WTC11 (cell line): ENCODE measurements around the gene GHR. TPM values are rescaled to one million over a fixed set of nuclear protein-coding genes. Genes with fewer than 3 reads are reported as not detected.

Experiments used
- ATAC-seq: fragments of 200-7000 bp; cut with Tn5 transposase; 2 replicates; pipeline ENCODE4 v1.10.0; 2021; ENCODE audit warnings: mild to moderate bottlenecking, moderate library complexity
- CTCF ChIA-PET: fragments of 300-600 bp; sonication (Branson Sonifier 250); formaldehyde crosslinking; loops from one replicate; lab custom pipeline; 2021; ENCODE audit warnings: antibody characterized with exemption; lab: Charles Lee
- POLR2A ChIA-PET: fragments of 350-600 bp; sonication (Branson Sonifier 250); formaldehyde crosslinking; loops from one replicate; lab custom pipeline; 2021; ENCODE audit warnings: antibody characterized with exemption; lab: Charles Lee
- DNase-seq: peaks from one replicate; pipeline ENCODE4 v3.0.0; 2021; ENCODE audit warnings: low spot score
- H3K27ac Mint-ChIP-seq: 2 replicates; pipeline ENCODE4 v1.8.0; 2021; ENCODE audit warnings: mixed read lengths
- H3K27me3 Mint-ChIP-seq: 2 replicates; pipeline ENCODE4 v1.8.0; 2021; ENCODE audit warnings: low read depth, mild to moderate bottlenecking, moderate library complexity, mixed read lengths
- H3K36me3 Mint-ChIP-seq: 2 replicates; pipeline ENCODE4 v1.8.0; 2021; ENCODE audit warnings: mixed read lengths
- H3K4me1 Mint-ChIP-seq: 2 replicates; pipeline ENCODE4 v1.8.0; 2022; ENCODE audit warnings: mixed read lengths
- H3K4me3 Mint-ChIP-seq: 2 replicates; pipeline ENCODE4 v1.8.0; 2021; ENCODE audit warnings: mild to moderate bottlenecking, moderate library complexity, mixed read lengths
- H3K9me3 Mint-ChIP-seq: 2 replicates; pipeline ENCODE4 v1.8.0; 2021; ENCODE audit warnings: mixed read lengths
- ATF6 ChIP-seq: sonication (generic); formaldehyde crosslinking; IDR thresholded peaks from 2 replicates; pipeline ENCODE4 v1.8.1; 2023; ENCODE audit warnings: mild to moderate bottlenecking, missing genetic modification reagents
- FOXP1 ChIP-seq: sonication (generic); formaldehyde crosslinking; IDR thresholded peaks from 2 replicates; pipeline ENCODE4 v1.8.0; 2022; ENCODE audit warnings: missing genetic modification reagents, mild to moderate bottlenecking, moderate library complexity, borderline replicate concordance
- IRF2 ChIP-seq: sonication (generic); formaldehyde crosslinking; IDR thresholded peaks from 2 replicates; pipeline ENCODE4 v1.8.0; 2022; ENCODE audit warnings: low read depth, missing genetic modification reagents, borderline replicate concordance
- KAT7 ChIP-seq: sonication (generic); formaldehyde crosslinking; IDR thresholded peaks from 2 replicates; pipeline ENCODE4 v1.8.1; 2023; ENCODE audit warnings: missing genetic modification reagents, mild to moderate bottlenecking, borderline replicate concordance
- OVOL2 ChIP-seq: fragments of 250-450 bp; sonication (Bioruptor Pico); IDR thresholded peaks from 2 replicates; pipeline ENCODE4 v1.9.0; 2021; ENCODE audit warnings: mild to moderate bottlenecking, borderline replicate concordance
- PREB ChIP-seq: sonication (generic); formaldehyde crosslinking; IDR thresholded peaks from 2 replicates; pipeline ENCODE4 v1.8.1; 2022; ENCODE audit warnings: mild to moderate bottlenecking, missing genetic modification reagents, moderate library complexity, borderline replicate concordance
- PRRX2 ChIP-seq: fragments of 250-450 bp; sonication (Bioruptor Pico); IDR thresholded peaks from 2 replicates; pipeline ENCODE4 v1.8.0; 2021; ENCODE audit warnings: mild to moderate bottlenecking
- RORB ChIP-seq: fragments of 250-450 bp; sonication (Bioruptor Pico); IDR thresholded peaks from 2 replicates; pipeline ENCODE4 v1.9.0; 2021; ENCODE audit warnings: mild to moderate bottlenecking
- SP1 ChIP-seq: sonication (generic); formaldehyde crosslinking; conservative IDR thresholded peaks from 2 replicates; pipeline ENCODE4 v1.8.1; 2022; ENCODE audit warnings: missing genetic modification reagents
- TP53 ChIP-seq: sonication (generic); formaldehyde crosslinking; IDR thresholded peaks from 2 replicates; pipeline ENCODE4 v1.8.1; 2023; ENCODE audit warnings: mild to moderate bottlenecking, missing genetic modification reagents
- ZBTB21 ChIP-seq: sonication (generic); formaldehyde crosslinking; IDR thresholded peaks from 2 replicates; pipeline ENCODE4 v1.8.1; 2023; ENCODE audit warnings: mild to moderate bottlenecking, missing genetic modification reagents, borderline replicate concordance
- ZNF423 ChIP-seq: fragments of 250-450 bp; sonication (Bioruptor Pico); IDR thresholded peaks from 2 replicates; pipeline ENCODE4 v2.1.2; 2022; ENCODE audit warnings: mild to moderate bottlenecking, moderate library complexity
- ZSCAN18 ChIP-seq: fragments of 250-450 bp; sonication (Bioruptor Pico); IDR thresholded peaks from 2 replicates; pipeline ENCODE4 v2.1.2; 2022; ENCODE audit warnings: mild to moderate bottlenecking, moderate library complexity
- total RNA-seq: library from RNA; stranded (reverse); gene quantifications from 3 replicates; pipeline ENCODE4 v1.2.3, GENCODE V29; 2021

GHR gene
- total RNA-seq, 1 experiment from 2014 or later: 0.57 TPM

- H3K9me3 Mint-ChIP-seq: peaks cover 5% of the 10 kb centered on the region
- ATAC-seq: no peak
- CTCF ChIA-PET: no interaction called here
Measured at GRCh38 chr5:42462083-42462482, 38.8 kb downstream of the GHR start.

GRCh38 chr5:42467572-42467971 lies 44.3 kb downstream of the GHR start:
- no peak for TF ChIP-seq RORB
- no peak for TF ChIP-seq PRRX2 (CRISPR knock-in tag)
- TF ChIP-seq ZNF423 (CRISPR knock-in tag): no peak
- TF ChIP-seq ZSCAN18: no peak
- Mint-ChIP-seq H3K9me3 (peaks cover 5% of the 10 kb centered on the region), H3K27ac (no peak overlapping the region), H3K4me3 (no peak overlapping the region), H3K27me3 (no peaks in the 10 kb centered on the region), H3K36me3 (no peaks in the 10 kb centered on the region), H3K4me1 (no peaks in the 10 kb centered on the region)
- ChIA-PET POLR2A (no interaction called here), CTCF (no interaction called here)
- ATAC-seq (no peak), DNase-seq (no peak)

More at GRCh38 chr5:42462083-42462482, 38.8 kb downstream of the GHR start:
- no peak for DNase-seq
- Mint-ChIP-seq H3K36me3 (no peaks in the 10 kb centered on the region), H3K27ac (no peak overlapping the region), H3K27me3 (no peaks in the 10 kb centered on the region), H3K4me1 (no peaks in the 10 kb centered on the region), H3K4me3 (no peak overlapping the region)
- POLR2A ChIA-PET: no interaction called here
- TF ChIP-seq KAT7 (CRISPR knock-in tag) (no peak), OVOL2 (CRISPR knock-in tag) (no peak), PRRX2 (CRISPR knock-in tag) (no peak), SP1 (CRISPR knock-in tag) (no peak), IRF2 (no peak)

- Mint-ChIP-seq H3K9me3 (peaks cover 5% of the 10 kb centered on the region), H3K27ac (no peak overlapping the region)
- POLR2A ChIA-PET: no interaction called here
- ATAC-seq: no peak
- TF ChIP-seq ATF6 (CRISPR knock-in tag) (no peak), FOXP1 (no peak), ZBTB21 (CRISPR knock-in tag) (no peak)
- TF ChIP-seq, all 79 proteins: peak for 0
- Mint-ChIP-seq H3K27me3 (no peaks in the 10 kb centered on the region), H3K4me3 (no peak overlapping the region), H3K4me1 (no peaks in the 10 kb centered on the region), H3K36me3 (no peaks in the 10 kb centered on the region)
- CTCF ChIA-PET: interaction anchor here (0.9 kb wide), 1 partner anchor 45 kb away, joined by 4 read pairs; the partner anchor contains the start of gene GHR
- DNase-seq: no peak
Measured at GRCh38 chr5:42467981-42468524, 44.8 kb downstream of the GHR start.

GRCh38 chr5:42483472-42484154 lies 60.4 kb downstream of the GHR start:
- no peak for ATAC-seq
- Mint-ChIP-seq H3K27me3 (peaks cover 3% of the 10 kb centered on the region), H3K4me3 (no peak overlapping the region), H3K4me1 (peaks cover 7% of the 10 kb centered on the region), H3K36me3 (peaks cover 32% of the 10 kb centered on the region), H3K9me3 (peaks cover 45% of the 10 kb centered on the region), H3K27ac (no peak overlapping the region)
- ChIA-PET POLR2A (no interaction called here), CTCF (no interaction called here)
- TF ChIP-seq TP53 (CRISPR knock-in tag) (no peak), OVOL2 (CRISPR knock-in tag) (no peak), PREB (no peak)
- no peak for DNase-seq
